Kidney (tissue), 14 donors: ENCODE measurements around the gene SLC46A1. TPM values are rescaled to one million over a fixed set of nuclear protein-coding genes. Genes with fewer than 3 reads are reported as not detected.

Experiments used
- DNase-seq, 5 donors: peaks; one replicate each; pipeline ENCODE4 v3.0.0-alpha.2; 2013 to 2020
- FAIRE-seq: peaks from 2 replicates; lab custom pipeline; 2012; peaks lifted over from hg19 to GRCh38; lab: Jason Lieb, UNC
- H3K27ac ChIP-seq, 2 donors: one replicate each; pipeline ENCODE4 v1.7.0; 2013; ENCODE audit warnings: low read depth in 2 of 2, low read length in 2 of 2, inconsistent platforms in 1 of 2
- H3K27me3 ChIP-seq: one replicate; pipeline ENCODE4 v1.7.1; 2013; ENCODE audit warnings: low read length, inconsistent platforms; ENCODE audit not compliant: control insufficient read depth, insufficient read depth
- H3K36me3 ChIP-seq, 3 donors: one replicate each; pipeline versions ENCODE4 v1.7.0 to v1.7.1; 2013; ENCODE audit warnings: low read length in 3 of 3, control low read depth in 1 of 3, inconsistent platforms in 1 of 3; ENCODE audit not compliant: insufficient read depth in 3 of 3, control insufficient read depth in 2 of 3
- H3K4me1 ChIP-seq, 3 donors: one replicate each; pipeline versions ENCODE4 v1.7.0 to v1.7.1; 2013; ENCODE audit warnings: low read length in 3 of 3, inconsistent platforms in 1 of 3, low read depth in 1 of 3; ENCODE audit not compliant: control insufficient read depth in 2 of 3, insufficient read depth in 2 of 3
- H3K4me3 ChIP-seq, 3 donors: one replicate each; pipeline versions ENCODE4 v1.7.0 to v1.8.1; 2013; ENCODE audit warnings: low read length in 3 of 3, control low read depth in 1 of 3, inconsistent platforms in 1 of 3
- H3K9ac ChIP-seq, 3 donors: one replicate each; pipeline versions ENCODE4 v1.7.0 to v1.7.1; 2013; ENCODE audit warnings: low read length in 3 of 3, control low read depth in 1 of 3, inconsistent platforms in 1 of 3
- H3K9me3 ChIP-seq, 3 donors: one replicate each; pipeline versions ENCODE4 v1.7.0 to v1.7.1; 2013; ENCODE audit warnings: low read length in 3 of 3, control low read depth in 1 of 3, inconsistent platforms in 1 of 3; ENCODE audit not compliant: control insufficient read depth in 2 of 3, insufficient read depth in 1 of 3
- intact Hi-C: fragments of 100-400 bp; cut with DNase I; formaldehyde crosslinking; loops from one replicate; pipeline ENCODE4 v1.11.1; 2022
- polyA plus RNA-seq: library from polyadenylated mRNA; stranded (reverse); fragments of 350-450 nt; fragmentation: Illumina TruSeq; extraction: RNeasy Lipid Tissue Mini Kit (QIAGEN cat#74804); gene quantifications from one replicate; pipeline ENCODE4 v1.2.3, GENCODE V29; 2014; ENCODE audit warnings: low read depth, low replicate concordance; ENCODE audit not compliant: insufficient read depth
- total RNA-seq: library from RNA; stranded (reverse); fragmentation: NEBNext Ultra II Directional; extraction: Animal tissue kit (Norgen Biotek cat#: 25700); gene quantifications from one replicate; pipeline ENCODE4 v1.2.1, GENCODE V29; 2021
- TF ChIP-seq, protein P1 (sequence below): IDR thresholded peaks from 3 replicates; pipeline ENCODE4 v1.5.1; 2012; ENCODE audit warnings: mild to moderate bottlenecking, moderate library complexity, borderline replicate concordance; ENCODE audit not compliant: insufficient read depth; ENCODE audit errors: extremely low read depth
- donor health status: control.
- donor health status: control.
- donor health status: control.
- donor health status: control.
- donor health status: control.
- donor health status: DM: yes; HTN: yes; CAD: no.
- donor health status: Normal renal cell carcinoma (clear cell type).

The SLC46A1 gene
- total and polyA plus RNA-seq, 2 donors from 2014 or later, result 9.7 to 14.7 TPM

DNA sequence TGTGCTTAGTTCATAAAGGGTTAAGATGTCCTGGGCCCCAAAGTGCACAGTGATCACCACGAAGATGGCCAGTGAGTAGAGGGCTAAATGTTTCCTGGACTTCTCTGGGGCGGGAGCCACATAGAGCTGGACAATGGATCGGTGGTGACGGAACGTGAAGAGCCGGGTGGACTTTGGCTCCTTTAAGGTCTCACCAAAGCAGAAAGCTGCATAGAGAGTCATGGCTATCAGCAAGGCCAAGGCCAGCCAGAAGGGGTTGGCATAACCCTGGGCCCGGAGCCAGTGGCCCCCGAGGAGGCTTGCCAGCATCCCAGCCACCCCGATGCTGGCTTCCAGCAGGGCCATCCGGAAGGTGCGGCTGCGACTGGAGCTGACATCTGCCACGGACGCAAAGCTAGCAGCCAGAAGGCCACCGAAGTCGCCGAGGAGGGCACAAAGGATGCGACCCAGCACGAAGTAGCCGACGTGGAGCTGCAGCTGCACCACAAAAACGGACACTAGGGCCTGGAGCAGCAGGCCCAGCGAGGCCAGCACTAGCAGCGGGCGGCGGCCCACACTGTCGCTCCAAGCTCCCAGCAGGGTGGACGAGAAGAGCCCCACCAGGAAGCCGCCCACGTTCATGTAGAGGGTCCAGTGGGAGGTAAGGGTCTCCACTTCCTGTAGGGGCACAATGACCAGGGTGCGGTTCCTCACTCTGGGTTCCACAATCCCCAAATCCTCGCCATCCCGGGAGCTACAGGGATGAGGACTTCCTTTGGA lies 1.0 kb downstream of the SLC46A1 start:
- intact Hi-C loops, result no loop called here
- DNase-seq (no peak), FAIRE-seq (no peak)
- Histone ChIP-seq H3K27me3 (no peaks in the 10 kb centered on the region), H3K4me1 (peaks cover 0 to 11% (median 0%) of the 10 kb centered on the region in 3 donors), H3K36me3 (no peaks in the 10 kb centered on the region), H3K9ac (peak overlapping the region in 2 of 3 donors; percentile 21 to 22), H3K27ac (no peak overlapping the region), H3K4me3 (peak overlapping the region; percentile 48 to 59 (median 53)), H3K9me3 (no peaks in the 10 kb centered on the region)
- TF ChIP-seq, protein P1, sequence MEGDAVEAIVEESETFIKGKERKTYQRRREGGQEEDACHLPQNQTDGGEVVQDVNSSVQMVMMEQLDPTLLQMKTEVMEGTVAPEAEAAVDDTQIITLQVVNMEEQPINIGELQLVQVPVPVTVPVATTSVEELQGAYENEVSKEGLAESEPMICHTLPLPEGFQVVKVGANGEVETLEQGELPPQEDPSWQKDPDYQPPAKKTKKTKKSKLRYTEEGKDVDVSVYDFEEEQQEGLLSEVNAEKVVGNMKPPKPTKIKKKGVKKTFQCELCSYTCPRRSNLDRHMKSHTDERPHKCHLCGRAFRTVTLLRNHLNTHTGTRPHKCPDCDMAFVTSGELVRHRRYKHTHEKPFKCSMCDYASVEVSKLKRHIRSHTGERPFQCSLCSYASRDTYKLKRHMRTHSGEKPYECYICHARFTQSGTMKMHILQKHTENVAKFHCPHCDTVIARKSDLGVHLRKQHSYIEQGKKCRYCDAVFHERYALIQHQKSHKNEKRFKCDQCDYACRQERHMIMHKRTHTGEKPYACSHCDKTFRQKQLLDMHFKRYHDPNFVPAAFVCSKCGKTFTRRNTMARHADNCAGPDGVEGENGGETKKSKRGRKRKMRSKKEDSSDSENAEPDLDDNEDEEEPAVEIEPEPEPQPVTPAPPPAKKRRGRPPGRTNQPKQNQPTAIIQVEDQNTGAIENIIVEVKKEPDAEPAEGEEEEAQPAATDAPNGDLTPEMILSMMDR, result no peak

- no peaks in the 10 kb centered on the region for H3K36me3 ChIP-seq
- H3K27ac ChIP-seq, result no peak overlapping the region
- no peaks in the 10 kb centered on the region for H3K27me3 ChIP-seq
- intact Hi-C loops, result no loop called here
- no peak for DNase-seq
- TF ChIP-seq, protein P1, result no peak
- H3K9me3 ChIP-seq, result no peaks in the 10 kb centered on the region
- no peak for FAIRE-seq
- H3K9ac ChIP-seq, result peak overlapping the region in 1 of 3 donors; percentile 12
- H3K4me3 ChIP-seq, result peak overlapping the region in 1 of 3 donors; percentile 59
- peaks cover 0 to 11% (median 0%) of the 10 kb centered on the region in 3 donors for H3K4me1 ChIP-seq
Measured at GRCh38 chr17:28404461-28404811, 1.6 kb downstream of the SLC46A1 start.

DNA sequence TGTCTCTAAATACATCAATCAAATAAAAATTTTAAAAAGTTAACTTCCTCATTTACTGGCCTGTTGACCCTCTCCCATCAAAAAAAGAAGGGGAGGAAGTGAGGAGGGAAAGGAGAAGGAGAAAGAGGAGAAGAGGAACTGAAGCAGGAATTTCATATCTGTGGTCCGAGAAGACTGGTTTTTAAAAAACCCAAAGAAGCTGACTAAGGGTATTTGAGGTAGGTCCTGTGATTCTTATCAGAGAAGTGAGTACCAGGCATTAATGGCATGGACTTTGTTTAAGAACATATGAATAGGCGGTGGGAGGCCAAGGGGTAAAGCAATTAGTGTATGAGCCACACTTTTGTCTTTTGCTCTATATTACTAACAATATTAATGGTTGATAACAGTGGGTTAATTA lies 2.0 kb downstream of the SLC46A1 start:
- Histone ChIP-seq H3K27me3 (no peaks in the 10 kb centered on the region), H3K27ac (no peak overlapping the region), H3K9me3 (no peaks in the 10 kb centered on the region), H3K9ac (no peak overlapping the region), H3K4me3 (no peak overlapping the region), H3K36me3 (no peaks in the 10 kb centered on the region), H3K4me1 (peaks cover 0 to 12% (median under 1%) of the 10 kb centered on the region in 3 donors)
- no peak for FAIRE-seq
- intact Hi-C loops, result no loop called here
- TF ChIP-seq, protein P1, result no peak
- DNase-seq, result no peak

DNA sequence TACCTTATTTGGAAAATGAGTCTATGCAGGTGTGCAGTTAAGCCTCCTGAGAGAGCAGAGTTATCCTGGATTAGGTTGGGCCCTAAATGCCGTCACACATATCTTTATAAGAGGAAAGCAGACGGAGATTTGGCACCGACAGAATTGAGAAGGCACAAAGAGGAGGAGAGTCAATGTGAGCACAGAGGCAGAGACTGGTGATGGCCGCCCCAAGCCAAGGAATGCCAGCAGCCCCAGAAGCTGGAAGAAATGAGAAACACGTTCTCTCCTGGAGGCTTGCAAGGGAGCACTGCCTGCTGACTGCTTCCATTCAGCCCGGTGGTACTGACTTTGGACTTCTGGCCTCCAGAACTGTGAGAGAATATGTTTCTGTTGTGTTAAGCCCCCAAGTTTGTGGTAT lies 3.2 kb downstream of the SLC46A1 start:
- TF ChIP-seq, protein P1, result no peak
- H3K27ac ChIP-seq, result no peak overlapping the region
- H3K9me3 ChIP-seq, result no peaks in the 10 kb centered on the region
- DNase-seq, result no peak
- intact Hi-C loops, result no loop called here
- H3K4me3 ChIP-seq, result no peak overlapping the region
- no peak for FAIRE-seq
- H3K4me1 ChIP-seq, result peaks cover 0 to 16% (median 12%) of the 10 kb centered on the region in 3 donors
- H3K36me3 ChIP-seq, result no peaks in the 10 kb centered on the region
- H3K9ac ChIP-seq, result no peak overlapping the region
- no peaks in the 10 kb centered on the region for H3K27me3 ChIP-seq
